Measurements from ENCODE around the gene PRG2.
"Not testable (repeated sequence)": the region's sequence is repeated elsewhere in the genome, so short reads cannot be mapped to it uniquely, and the experiment has no call there.

Gene PRG2

DNA sequence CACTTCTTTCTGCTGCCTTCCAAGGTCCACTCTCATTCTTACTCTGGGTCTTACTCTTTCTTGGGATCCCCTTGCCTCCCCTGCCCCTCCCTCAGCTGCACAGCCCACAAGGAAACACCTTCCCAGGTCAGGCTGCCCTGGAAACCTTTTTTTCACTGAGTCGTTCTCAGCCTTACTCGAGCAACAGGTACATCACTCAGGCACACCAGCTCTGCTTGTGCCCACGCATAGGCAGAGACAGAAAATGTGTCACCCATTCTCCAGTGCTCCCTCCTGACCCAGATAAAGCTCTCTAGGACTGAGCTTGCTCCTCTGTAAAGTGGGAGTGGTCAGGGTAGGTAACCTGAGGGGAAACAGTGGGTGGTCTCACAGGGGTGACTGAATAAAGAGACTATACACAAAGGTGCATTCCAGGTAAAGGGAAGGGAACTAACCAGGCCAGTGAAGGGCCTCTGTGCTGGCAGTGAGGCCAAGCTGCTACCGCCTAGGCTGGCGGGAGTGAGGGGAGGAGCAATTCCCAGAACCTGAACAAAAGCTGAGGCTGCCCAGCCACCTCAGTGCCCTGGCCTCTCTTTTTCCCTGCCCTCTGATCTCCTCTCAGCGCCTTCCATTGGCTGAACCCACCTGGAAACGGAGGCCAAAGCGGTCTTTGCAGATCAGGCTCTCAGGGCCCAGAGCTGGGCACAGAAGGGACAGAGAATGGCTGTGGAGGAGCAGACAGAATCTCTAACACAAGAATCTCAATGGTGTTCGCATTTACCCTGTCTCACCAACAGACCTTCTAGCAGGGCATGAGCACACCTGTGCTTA, 25.4 kb downstream of the PRG2 start:
- DNase-seq = no peak

DNA sequence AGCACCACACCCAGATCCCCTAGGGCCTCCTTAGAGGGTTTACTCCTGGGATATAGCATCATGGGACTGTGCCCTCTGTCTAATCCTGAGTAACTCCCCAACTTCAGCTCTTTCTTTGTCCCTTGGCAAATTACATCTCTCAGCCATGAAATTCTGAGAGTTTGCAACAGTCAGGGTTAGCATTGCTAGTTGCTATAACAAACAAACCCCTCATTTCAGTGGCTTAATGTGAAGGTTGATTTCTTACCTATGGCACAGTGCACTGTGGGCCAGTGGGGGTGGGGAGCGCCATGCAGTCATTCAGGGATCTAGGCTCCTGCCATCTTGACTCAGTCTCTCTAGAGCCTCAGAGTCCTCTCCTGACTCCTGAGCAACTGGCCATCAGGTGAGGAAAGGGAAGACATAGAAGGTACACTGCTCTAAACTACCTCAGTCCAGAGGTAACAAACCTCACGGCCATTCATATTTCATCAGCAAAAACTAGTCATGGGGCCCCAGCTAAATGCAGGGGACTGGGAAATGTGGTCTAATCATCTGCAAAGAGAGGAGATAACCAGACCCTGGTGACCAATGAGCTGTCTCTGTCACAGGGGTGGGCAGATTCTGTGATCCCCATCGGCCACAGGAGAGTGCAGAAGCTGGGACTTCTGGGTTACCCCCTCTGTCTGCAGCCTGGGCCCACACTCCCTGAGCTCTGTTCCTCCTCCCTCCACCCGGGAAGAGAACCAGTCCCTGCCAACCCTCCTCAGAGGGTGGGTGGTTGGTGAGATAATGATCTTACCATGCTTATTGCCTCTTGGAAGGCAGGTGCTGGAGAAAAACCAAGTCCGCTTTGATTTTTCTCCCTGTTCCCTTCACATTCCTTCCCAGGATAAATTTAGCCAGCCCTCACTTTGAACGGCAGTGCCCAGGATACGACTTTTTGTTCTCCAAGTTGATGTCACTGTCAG, 27.0 kb downstream of the PRG2 start:
- DNase-seq = no peak

DNA sequence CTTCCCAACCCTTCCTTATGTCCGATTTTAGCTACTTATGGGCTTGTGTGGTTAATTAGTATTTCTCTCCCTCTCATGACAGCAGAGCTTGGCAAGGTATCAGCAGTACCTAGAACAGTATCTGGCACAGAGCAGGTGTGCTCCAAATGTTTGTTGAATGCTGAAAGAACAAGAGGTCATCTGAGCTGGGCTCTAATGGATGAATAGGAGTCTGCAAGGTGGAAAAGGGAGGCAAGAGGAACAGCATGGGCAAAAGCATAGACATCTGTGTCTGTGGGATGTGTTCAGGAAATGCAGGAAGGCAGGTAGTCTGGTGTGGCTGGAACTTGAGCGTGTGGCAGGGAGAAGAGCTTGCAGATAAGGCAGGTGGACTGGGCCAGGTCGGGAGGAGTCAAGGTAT, 28.5 kb downstream of the PRG2 start:
- no peak for DNase-seq

DNA sequence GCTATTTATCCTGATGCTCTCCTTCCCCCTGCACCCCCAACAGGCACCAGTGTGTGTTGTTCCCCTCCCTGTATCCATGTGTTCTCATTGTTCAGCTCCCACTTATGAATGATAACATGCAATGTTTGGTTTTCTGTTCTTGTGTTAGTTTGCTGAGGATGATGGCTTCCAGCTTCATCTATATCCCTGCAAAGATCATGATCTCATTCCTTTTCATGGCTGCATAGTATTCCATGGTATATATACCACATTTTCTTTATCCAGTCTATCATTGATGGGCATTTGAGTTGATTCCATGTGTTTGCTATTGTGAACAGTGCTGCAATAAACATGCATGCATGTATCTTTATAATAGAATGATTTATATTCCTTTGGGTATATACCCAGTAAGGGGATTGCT, 29.0 kb downstream of the PRG2 start:
- DNase-seq = not testable (repeated sequence)

DNA sequence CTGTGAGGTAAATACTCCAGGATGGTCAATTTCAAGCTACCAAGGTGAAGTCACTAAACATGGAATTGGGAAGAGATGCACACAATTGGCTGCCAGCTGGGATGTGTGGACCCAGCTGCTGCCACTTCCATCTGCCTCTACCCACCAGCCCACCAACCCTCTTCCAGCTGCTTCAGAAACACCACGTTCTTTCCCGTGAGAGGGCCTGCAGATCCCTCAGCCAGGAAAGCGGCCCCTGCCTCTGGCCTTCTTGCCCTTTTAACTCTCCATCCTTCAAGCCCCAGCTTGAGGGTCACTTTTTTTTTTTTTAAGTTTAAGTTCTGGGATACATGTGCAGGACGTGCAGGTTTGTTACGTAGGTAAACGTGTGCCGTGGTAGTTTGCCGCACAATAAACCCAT, 29.5 kb downstream of the PRG2 start:
- no peak for DNase-seq

DNA sequence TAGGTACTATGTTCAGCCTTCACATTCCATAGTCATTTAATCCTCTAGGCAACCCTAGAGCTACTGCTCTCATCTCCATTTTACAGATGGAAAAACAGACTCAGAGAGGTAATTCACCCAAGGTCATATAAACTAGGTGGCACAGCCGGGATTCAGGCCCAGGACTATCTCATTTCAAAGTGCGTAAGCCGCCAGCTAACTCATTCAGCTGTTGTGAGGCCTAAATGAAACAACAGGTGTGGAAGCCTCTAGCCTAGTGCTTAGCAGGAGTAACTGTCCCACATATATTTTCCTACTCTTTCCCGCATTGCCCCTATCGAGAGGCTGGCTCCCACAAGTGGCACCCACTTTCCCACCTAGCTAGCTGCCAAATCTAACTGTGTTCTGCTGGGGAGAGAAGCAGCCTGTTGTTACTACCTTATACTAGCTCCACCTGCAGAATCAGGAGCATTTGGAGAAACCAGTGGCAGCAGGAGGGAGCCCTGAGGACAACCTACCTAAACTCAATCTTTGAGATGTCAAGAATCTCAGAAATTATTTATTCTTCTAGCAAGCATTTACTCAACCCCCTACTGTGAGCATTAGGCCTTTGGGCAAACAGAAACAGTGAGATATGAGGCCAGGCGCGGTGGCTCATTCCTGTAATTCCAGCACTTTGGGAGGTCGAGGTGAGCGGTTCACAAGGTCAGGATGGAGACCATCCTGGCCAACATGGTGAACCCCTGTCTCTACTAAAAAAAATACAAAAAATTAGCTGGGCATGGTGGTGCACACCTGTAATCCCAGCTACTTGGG, 30.4 kb downstream of the PRG2 start:
- DNase-seq = no peak

DNA sequence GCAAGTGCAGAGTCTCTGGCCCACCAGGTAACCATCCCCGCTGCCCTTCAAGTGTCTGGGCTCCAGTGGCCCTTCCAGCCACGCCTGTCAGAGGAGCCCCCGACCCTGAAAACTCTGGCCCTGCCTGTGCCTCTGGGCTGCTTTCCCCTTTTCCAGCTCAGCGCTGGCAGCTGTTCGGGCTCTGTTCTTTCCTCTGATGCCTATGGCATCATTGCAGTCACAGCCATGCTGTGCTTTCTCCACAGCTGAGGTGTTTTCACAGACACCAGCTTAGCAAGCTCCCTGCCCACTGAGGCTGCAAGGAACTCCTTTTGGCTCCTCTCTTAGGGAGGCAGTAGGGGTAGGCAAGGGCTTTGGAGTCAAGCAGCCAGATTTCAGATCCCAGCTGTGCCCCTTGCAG, 31.1 kb downstream of the PRG2 start:
- DNase-seq = no peak

DNA sequence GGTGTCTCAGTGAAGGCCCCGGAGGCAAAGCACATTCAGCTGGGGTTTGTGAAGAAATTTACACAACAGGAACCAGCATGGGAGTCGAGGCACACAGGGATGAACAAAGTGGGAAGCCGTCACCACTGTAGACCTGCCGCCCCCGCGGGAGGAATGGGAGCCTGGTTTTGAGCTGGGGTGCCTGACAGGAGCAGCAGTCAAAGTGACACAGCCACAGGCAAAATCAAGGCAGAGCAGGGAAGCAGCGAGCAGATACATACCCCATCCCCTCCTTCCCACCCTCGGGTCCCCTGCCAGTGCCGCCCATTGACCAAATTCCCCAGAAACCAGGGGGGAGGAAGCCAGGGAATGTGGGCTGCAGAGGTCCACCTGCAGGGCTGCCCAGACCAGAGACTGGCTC, 31.5 kb downstream of the PRG2 start:
- no peak for DNase-seq

DNA sequence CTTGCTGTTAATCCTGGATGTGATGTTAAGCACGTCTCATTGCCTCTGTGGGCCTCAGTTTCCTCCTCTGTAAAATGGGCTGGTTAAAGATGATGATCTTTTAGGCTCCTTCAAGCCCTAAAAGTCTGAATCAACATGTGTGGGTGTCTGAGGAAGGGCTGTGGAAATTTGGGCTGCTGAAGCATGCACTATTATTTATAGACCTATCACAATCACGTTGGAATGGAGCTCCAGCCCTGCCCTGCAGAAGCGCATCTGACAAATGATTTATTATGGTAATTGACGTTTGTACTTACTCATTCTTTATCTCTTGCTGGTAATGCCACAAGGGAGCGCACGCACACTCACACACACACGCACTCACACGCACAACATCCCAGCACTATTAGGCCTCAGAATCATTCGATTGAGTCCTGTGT, 31.9 kb downstream of the PRG2 start:
- DNase-seq = no peak

DNA sequence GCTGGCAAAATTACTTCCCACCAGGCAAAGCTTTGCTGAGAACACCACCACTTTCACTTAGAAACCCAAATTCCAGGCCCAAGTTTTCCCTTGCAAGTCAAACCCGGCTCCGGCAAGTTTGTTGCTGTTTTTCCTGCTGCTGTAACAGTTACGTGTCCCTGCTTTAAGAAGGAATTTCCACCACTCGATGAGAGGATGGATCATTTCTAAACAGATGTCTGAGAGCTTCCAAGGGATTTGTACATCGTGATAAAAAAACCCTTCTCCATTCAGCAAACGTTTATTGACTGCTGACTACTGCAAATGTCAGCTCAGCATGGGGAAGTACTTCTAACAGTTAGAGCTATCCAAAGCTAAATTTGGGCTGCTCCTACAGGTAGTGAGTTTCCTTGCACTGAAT, 32.6 kb downstream of the PRG2 start:
- DNase-seq = no peak

DNA sequence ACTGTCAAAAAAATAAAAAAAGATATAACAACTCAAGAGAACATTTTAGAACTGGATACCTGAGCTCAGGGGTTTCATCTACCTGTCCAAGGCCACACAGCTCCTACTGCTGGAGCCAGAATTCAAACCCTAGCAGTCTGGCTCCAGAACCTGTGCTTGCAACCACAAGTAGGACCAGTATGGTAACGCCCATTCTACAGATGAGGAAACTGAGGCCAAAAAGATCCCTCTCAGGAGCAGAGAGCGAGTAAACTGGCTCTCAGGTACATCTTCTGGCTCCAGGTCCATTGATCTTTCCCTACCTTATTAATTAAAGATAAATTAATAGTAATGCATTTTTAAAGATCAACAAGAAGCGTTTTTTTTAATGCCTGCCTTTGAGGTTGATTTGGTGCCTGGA, 33.1 kb downstream of the PRG2 start:
- DNase-seq = no peak

DNA sequence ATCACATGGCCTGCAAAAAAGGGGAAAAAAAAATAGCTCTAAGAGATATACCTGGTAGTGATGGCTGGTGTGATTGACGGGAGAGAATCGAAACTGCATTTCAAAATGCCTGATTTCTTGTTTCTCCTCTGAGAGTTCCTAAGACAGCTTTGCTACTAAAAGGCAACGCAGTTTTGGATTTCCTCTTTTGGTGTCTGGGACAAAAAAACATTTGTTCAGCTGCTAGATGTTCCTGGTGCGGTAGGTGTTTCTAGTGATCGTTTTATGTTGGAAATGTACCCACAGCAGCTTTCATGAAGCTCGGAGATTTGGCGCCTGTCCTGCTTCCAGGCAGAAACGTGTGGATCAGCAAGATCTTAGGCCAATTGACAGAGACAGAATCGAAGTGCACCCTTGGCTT, 34.2 kb downstream of the PRG2 start:
- peak in 1 of 2 donors; percentile 26 for DNase-seq

DNA sequence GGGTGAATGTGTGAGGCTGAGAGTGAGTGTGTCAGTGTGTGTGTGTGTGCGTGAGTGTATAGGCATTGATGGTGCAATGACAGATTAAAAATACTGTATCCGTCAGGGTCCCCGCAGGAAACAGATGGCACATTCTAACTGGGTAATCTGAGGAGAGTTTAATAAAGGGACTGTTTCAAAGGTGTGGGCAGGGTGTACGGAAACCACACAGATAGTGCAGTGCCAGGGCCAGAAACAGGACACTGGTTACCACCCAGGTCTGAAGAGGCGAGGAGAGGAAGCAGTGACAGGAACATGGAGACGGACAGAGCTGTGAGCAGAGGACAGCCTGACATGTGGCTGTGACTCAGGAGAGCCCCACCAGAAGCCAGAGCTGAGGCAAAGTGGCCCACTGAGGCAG, 35.8 kb downstream of the PRG2 start:
- DNase-seq = peak in 1 of 2 donors; percentile 93

DNA sequence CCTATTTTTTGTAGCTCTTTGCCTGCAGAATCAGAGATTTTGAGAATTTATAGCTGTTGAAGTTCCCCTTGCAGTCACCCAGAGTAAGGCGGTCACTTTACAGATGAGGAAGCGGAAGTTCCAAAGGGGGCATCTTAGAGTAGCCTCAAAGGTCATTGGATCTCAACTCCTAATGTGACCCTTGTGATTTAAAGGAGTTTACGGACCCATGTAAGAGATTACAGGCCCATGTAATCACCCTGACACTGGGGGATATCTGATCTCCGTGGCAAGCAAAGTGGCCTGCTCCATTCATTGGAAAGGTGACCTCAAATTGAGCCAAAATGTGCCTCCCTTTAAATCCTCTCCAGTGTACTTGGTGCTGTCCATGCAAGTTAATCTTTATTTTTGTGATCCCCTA, 36.6 kb downstream of the PRG2 start:
- DNase-seq = no peak

DNA sequence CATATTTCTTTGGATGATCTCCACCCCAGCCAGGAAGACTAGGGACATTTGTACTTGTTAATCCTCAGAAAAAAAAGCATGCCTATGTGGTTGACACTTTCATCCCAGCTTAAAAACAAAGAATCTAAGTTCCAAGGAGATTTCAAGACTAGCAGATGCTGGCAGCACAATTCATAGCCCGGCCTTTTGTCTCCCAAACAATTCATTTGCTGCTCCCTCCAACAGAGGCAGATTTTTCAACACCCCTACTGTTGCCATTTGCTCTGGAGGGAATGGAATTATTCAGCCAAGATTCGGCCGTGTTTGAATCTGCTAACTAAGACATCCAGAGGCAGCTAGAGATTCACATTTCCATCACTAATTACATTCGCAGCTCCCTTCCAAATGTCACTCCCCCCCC, 37.0 kb downstream of the PRG2 start:
- DNase-seq = no peak

DNA sequence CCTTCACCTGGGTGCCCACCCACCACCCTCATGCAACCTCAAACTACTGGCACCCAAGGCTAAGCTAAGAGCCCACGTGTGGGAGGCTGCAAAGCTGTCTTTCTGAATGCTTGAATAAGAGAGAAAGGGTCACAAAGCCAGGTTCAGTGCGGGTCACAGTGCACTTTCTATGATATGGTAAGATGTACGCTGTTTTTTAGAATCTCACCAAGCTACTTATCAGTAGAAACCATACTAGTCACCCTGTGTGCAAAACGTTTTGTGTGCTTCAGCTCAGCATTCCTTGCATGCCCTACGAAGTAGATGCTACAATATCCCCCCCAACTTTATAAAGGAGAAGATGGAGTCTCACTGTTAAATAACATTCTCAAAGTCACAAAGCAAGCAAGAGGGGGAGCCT, 37.4 kb downstream of the PRG2 start:
- DNase-seq = no peak

DNA sequence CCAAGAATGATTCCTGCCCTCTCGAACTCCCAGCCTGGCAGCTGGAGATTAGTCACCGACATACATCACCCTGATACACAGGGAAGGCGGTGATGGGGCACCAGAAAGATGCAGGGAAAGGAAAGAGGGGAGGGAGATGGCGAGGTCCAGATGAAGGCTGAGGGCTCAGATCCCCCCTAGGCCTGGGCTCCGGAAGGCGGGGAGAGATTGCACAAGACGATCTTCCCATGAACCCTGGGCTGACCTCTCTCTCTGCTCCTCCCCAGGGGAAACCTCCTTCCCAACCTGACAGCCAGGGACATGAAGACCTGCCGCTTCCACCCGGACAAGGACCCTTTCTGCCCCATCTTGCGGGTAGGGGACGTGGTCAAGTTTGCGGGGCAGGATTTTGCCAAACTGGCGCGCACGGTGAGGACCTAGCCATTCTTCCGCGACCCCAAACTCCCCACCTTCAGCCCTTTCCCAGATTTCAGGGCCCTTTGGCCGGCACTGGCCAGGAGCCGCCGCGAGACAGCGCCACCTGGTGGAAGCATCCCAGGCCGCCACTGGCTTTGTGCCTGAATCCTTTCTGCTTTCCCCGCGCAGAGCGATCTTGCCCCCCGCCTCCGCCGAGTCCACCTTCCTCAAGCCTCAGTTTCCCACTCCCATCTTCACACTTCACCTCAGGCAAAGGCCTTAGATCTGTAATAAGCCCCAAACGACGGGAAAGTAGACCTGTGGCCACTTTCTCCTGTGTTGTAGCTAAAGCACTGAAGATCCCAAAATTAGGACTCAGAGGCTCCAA, 40.8 kb downstream of the PRG2 start:
- peak; percentile 11 to 40 for DNase-seq

DNA sequence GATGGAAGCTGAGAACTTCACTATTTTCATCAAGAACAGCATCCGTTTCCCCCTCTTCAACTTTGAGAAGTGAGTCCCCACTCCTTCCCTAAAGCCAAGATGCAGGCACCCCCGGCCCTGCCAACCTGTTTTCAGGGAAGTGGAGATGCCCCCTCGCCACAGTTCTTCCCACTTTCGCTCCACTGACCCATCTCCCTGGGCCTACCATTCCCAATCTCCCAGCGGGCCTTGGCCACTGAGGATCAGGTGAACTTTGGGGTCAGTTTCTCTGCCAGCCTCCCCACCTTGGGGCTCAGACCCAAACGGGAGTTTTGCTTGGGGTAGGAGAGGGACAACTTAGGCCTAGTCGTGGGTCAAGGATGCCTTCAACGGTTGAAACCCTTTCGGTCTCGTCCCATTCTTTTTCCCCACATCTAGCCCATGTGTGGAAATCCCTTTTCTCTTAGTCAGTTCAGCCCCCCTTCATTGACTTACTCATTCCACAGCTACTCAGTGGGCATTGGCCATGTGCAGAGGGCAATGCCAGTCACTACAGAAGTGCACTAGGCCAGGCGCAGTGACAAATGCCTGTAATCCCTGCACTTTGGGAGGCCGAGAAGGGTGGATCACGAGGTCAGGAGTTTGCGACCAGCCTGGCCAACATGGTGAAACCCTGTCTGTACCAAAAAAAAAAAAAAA, 41.7 kb downstream of the PRG2 start:
- DNase-seq = no peak

DNA sequence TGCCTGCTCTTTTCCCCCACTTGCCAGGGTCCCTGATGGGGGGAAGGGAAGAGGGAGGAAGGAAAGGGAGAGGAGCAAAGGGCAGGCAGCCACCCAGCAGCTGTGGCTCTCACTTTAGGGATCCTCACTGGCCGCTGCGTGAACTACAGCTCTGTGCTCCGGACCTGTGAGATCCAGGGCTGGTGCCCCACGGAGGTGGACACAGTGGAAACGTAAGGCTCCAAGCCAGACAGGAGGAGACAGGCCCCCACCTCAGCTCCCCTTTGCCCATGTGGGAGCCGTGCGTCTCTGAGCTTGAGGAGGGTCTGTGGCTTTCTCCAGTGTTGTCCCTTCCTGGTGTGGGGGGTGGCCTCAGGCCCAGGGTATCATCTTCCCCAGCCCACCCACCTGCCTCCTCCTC, 42.4 kb downstream of the PRG2 start:
- DNase-seq = no peak

DNA sequence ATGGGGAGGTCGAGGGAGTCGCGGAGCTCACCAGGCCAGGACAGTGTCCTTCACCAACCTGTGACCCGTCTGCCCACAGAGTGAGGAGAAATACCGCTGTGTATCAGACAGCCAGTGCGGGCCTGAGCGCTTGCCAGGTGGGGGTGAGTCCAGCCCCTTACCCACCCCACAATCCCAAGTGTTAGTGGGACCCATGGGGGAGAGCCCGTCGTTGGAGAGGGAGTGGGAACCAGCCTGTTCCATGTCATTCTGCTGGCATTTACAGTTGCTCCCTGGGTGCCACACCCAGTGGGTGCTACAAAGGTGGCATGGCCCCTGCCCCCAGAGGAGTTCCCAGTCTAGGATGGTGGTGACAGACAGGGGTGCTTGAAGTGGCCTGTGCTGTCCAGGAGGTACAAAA, 43.1 kb downstream of the PRG2 start:
- no peak for DNase-seq

DNA sequence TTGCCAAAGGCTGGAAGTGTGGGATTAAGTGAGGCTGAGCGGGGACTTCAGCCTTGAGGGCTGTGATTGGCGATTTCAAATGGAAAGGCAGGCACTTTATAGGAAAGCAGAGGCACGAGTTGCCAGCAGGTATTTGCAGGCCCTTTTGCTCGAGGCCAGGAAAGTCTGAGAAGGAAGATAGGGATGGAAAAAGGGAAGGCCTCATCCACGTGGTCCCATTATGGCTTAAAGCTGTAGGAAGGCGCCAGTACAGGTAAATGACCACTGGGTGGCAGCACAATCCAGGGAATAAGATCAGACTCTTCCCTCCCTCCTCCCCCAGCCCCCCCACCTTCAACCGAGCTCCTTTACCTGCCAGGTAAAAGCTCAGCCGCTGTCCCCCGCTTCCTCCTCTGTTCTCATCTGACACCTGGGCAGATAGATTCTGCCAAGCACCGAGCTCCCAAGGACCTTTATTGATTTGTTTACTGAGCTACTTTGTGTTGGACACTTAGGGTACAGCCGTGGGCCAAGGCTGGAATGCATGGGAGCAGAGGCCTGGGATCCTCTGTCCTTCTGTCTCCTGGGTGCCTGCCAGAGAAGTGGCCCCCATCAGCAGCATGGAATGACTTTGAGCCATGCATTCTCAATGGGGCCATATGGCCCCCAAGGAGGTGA, 44.8 kb downstream of the PRG2 start:
- DNase-seq = peak; percentile 8 to 30

All from bone marrow (tissue), 2 donors.